Brain microvascular endothelial cell (primary cell): ENCODE measurements around the gene LCAT.

Source experiments
- DNase-seq: peaks from one replicate; pipeline ENCODE4 v3.0.0-alpha.2; 2020
- H3K27ac ChIP-seq: fragments of 250-450 bp; sonication (Bioruptor Pico); 2 replicates; pipeline ENCODE4 v1.5.1; 2020; ENCODE audit warnings: mild to moderate bottlenecking, moderate library complexity
- H3K27me3 ChIP-seq: fragments of 250-450 bp; sonication (Bioruptor Pico); replicated peaks from 2 replicates; pipeline ENCODE4 v1.5.1; 2020; ENCODE audit warnings: mild to moderate bottlenecking
- H3K36me3 ChIP-seq: fragments of 250-450 bp; sonication (Bioruptor Pico); replicated peaks from 2 replicates; pipeline ENCODE4 v1.5.1; 2020; ENCODE audit warnings: mild to moderate bottlenecking
- H3K4me3 ChIP-seq: 2 replicates; pipeline ENCODE4 v1.5.1; 2011; ENCODE audit warnings: low read depth, mild to moderate bottlenecking, control low read depth, low read length, moderate library complexity
- in situ Hi-C: cut with HindIII; loops from 2 replicates; pipeline ENCODE4 v1.10.0; 2017; ENCODE audit warnings: low sequenced_read_pairs, low pct_ligation_motif_present
- TF ChIP-seq, protein P1 (sequence below): IDR thresholded peaks from 2 replicates; pipeline ENCODE4 v1.5.1; 2011; ENCODE audit warnings: low read depth, mild to moderate bottlenecking, moderate library complexity, low read length, control low read depth, inconsistent platforms; ENCODE audit errors: missing control alignments

Gene LCAT

DNA sequence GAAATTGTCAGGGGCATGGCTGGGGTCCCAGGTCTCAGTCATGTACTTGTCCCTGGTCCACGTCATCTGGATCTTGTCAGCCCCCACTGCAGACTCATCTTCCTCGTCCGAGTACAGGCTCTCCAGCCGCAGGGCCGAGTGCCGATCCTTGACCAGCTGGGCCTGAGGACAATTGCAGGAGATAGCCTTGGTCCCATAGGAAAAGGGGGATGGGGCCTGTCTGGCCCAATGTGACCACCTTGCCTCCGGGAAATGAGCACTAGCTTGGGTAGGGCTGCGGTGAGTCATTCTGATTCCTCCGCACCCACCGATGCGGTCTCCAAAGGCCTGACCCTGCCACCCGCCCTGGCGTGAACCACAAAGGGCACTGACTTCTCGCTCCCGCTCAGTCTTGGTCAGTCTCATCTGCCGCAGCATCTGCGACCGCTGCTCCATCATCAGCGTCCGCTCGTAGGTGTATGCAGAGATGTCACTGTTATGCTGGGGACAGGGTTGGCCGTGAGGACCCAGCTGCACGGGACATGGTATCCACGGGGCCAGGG is 1.5 kb upstream of the LCAT start:
- Histone ChIP-seq H3K27ac (no peak overlapping the region), H3K36me3 (peaks cover 91% of the 10 kb centered on the region), H3K27me3 (no peaks in the 10 kb centered on the region), H3K4me3 (no peak overlapping the region)
- DNase-seq, result no peak
- TF ChIP-seq, protein P1, sequence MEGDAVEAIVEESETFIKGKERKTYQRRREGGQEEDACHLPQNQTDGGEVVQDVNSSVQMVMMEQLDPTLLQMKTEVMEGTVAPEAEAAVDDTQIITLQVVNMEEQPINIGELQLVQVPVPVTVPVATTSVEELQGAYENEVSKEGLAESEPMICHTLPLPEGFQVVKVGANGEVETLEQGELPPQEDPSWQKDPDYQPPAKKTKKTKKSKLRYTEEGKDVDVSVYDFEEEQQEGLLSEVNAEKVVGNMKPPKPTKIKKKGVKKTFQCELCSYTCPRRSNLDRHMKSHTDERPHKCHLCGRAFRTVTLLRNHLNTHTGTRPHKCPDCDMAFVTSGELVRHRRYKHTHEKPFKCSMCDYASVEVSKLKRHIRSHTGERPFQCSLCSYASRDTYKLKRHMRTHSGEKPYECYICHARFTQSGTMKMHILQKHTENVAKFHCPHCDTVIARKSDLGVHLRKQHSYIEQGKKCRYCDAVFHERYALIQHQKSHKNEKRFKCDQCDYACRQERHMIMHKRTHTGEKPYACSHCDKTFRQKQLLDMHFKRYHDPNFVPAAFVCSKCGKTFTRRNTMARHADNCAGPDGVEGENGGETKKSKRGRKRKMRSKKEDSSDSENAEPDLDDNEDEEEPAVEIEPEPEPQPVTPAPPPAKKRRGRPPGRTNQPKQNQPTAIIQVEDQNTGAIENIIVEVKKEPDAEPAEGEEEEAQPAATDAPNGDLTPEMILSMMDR, result no peak
- in situ Hi-C loops, result no loop called here

DNA sequence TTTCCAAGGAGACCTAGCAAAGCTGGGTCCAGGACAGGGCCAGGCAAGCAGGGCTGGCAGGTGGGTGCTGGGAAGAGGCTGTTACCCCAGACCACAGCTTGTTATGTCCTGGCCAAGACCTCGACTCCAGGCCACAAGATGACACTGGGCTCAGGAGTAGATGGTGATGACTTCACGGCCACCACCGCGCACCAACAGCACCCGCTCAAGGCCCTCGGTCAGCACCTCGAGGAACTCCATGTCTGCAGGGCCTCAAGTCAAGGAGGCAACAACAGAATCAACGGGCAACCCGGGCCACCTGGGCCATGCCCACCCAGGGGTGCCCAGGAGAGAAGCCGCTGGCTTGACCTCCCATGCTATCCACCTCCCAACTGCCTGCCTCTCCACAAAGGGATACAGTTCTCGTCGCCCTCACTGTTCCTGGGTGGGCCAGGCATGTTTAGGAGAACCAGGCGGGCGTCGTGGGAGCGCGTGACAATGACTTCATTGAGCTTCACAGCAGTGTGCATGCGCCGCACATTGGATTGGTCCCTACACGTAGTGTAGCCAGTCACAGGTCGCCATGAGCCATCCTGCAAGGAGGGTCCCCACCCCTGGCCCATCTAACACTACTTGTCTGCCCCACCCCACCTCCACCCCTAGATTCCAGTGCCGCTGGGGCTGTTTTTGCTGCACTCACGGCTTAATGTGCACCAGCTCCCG is 921 bp upstream of the LCAT start:
- TF ChIP-seq, protein P1, result no peak
- Histone ChIP-seq H3K36me3 (peaks cover 91% of the 10 kb centered on the region), H3K27me3 (no peaks in the 10 kb centered on the region), H3K27ac (no peak overlapping the region), H3K4me3 (no peak overlapping the region)
- DNase-seq, result no peak
- in situ Hi-C loops, result no loop called here

DNA sequence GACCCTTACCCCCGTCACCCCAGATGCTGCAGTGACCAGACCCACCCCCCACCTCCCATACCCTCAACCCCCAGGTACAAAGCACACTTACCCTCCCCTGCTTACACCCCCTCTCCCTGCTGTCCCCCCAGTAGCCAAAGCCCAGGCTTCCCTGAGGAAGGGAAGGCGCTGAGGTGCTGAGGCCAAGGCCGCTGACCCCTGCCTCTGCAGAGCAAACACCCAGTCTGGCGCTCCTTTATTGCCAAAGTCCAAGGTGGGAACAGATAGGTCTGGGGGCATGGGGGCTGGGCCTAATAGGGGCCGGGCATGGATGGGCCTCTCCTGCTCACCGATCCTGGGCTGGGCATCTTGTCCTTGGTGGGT is 683 bp downstream of the LCAT start:
- in situ Hi-C loops, result no loop called here
- TF ChIP-seq, protein P1, result no peak

DNA sequence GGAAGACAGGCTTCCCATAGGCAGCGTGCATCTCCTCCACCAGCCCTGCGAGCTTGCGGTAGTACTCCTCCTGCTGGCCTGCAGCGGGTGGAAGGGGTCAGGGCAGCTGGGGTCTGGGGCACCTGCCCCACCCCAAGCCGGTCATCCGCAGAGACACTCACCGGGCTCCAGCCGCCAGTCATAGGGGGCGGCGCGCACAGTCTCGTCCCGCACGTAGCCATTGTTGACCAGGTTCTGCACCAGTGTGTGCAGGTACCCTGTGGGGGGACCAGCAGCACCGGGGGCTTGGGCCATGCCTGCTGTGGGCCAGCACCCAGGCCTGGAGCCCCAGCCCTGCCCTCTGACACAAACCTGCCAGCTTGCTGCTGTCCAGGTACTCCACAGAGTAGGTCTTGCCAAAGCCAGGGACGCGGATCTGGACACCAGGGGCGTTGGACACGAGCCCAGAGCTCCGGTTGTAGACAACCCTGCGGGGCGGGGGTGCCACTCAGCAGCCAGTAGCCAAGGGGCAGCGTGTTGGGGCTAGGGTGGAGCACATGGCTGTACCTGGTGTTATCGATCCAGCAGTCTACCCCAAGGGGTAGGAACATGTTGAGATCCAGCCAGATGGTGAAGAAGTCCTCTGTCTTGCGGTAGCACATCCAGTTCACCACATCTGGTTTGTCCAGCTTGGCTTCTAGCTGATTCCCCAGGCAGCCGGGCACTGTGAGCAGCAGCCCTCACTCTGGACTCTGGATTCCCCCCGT is 1.2 kb downstream of the LCAT start:
- H3K27me3 ChIP-seq, result no peaks in the 10 kb centered on the region
- no peak overlapping the region for H3K27ac ChIP-seq
- TF ChIP-seq, protein P1, result no peak
- no peak for DNase-seq
- H3K36me3 ChIP-seq, result peaks cover 78% of the 10 kb centered on the region
- in situ Hi-C loops, result no loop called here
- H3K4me3 ChIP-seq, result no peak overlapping the region

More for the DNA sequence above, 683 bp downstream of the LCAT start:
- DNase-seq, result no peak
- no peak overlapping the region for H3K27ac ChIP-seq
- H3K36me3 ChIP-seq, result peaks cover 83% of the 10 kb centered on the region
- H3K27me3 ChIP-seq, result no peaks in the 10 kb centered on the region
- H3K4me3 ChIP-seq, result no peak overlapping the region

DNA sequence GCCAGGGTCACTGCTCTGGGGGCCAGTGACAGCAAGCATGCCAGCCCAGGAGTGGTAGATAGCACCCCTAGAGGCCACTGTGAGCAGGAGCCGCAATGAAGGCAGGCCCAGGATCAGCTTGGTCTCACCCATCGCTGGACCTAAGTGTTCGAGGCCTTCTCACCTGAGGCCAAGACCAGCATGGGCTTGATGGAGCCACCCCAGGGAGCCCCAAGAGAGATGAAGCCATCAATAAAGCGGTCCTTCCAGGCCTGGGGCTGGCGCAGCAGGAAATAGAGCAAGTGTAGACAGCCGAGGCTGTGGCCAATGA is 1.8 kb downstream of the LCAT start:
- in situ Hi-C loops, result no loop called here
- H3K4me3 ChIP-seq, result no peak overlapping the region
- no peaks in the 10 kb centered on the region for H3K27me3 ChIP-seq
- H3K27ac ChIP-seq, result no peak overlapping the region
- DNase-seq, result peak; percentile 22
- TF ChIP-seq, protein P1, result peak; percentile 86
- H3K36me3 ChIP-seq, result peaks cover 72% of the 10 kb centered on the region
